Liver (tissue), 9 donors: ENCODE measurements around the gene SAMSN1. TPM values are rescaled to one million over a fixed set of nuclear protein-coding genes. Genes with fewer than 3 reads are reported as not detected.

ENCODE experiments used
- DNase-seq: peaks from one replicate; pipeline ENCODE4 v3.0.0-alpha.2; 2017; ENCODE audit warnings: low spot score
- H3K27ac ChIP-seq, 2 donors: one replicate each; pipeline ENCODE4 v1.7.0; 2013; ENCODE audit warnings: inconsistent platforms in 2 of 2, low read length in 2 of 2, control low read depth in 1 of 2, low read depth in 1 of 2, mild to moderate bottlenecking in 1 of 2
- H3K27me3 ChIP-seq, 4 donors: one replicate each; pipeline versions ENCODE4 v1.6.1 to v1.7.0; 2013; ENCODE audit warnings: low read length in 3 of 4, inconsistent platforms in 1 of 4, mild to moderate bottlenecking in 1 of 4, moderate library complexity in 1 of 4; ENCODE audit not compliant: control insufficient read depth in 4 of 4, insufficient read depth in 4 of 4
- H3K36me3 ChIP-seq, 4 donors: one replicate each; pipeline versions ENCODE4 v1.6.1 to v1.7.0; 2013; ENCODE audit warnings: low read length in 3 of 4, mild to moderate bottlenecking in 3 of 4, low read depth in 1 of 4, moderate library complexity in 1 of 4; ENCODE audit not compliant: control insufficient read depth in 4 of 4, insufficient read depth in 3 of 4
- H3K4me1 ChIP-seq, 4 donors: one replicate each; pipeline versions ENCODE4 v1.6.1 to v1.7.0; 2013; ENCODE audit warnings: low read length in 3 of 4, mild to moderate bottlenecking in 3 of 4, moderate library complexity in 1 of 4; ENCODE audit not compliant: control insufficient read depth in 4 of 4, insufficient read depth in 4 of 4
- H3K4me3 ChIP-seq, 3 donors: one replicate each; pipeline versions ENCODE4 v1.6.1 to v1.7.0; 2013; ENCODE audit warnings: low read length in 3 of 3, control low read depth in 1 of 3, low read depth in 1 of 3, mild to moderate bottlenecking in 1 of 3
- H3K9ac ChIP-seq, 2 donors: one replicate each; pipeline ENCODE4 v1.7.0; 2013; ENCODE audit warnings: low read length in 2 of 2, mild to moderate bottlenecking in 2 of 2, moderate library complexity in 2 of 2, control low read depth in 1 of 2, low read depth in 1 of 2
- H3K9me3 ChIP-seq, 4 donors: one replicate each; pipeline versions ENCODE4 v1.6.1 to v1.7.0; 2013; ENCODE audit warnings: low read length in 3 of 4; ENCODE audit not compliant: control insufficient read depth in 4 of 4
- ATF3 ChIP-seq: IDR thresholded peaks from 2 replicates; pipeline ENCODE4 v1.6.1; 2016; ENCODE audit warnings: antibody characterized with exemption
- CTCF ChIP-seq: fragments of 150-350 bp; IDR thresholded peaks from 2 replicates; pipeline ENCODE4 v1.5.1; 2017; ENCODE audit warnings: improper control_type of control experiment, low read depth, low read length; ENCODE audit not compliant: missing input control
- EGR1 ChIP-seq, 2 donors: IDR thresholded peaks; 2 replicates each; pipeline ENCODE4 v1.6.1; 2016 to 2018; ENCODE audit warnings: antibody characterized with exemption in 2 of 2, low read depth in 2 of 2
- FOXA1 ChIP-seq: IDR thresholded peaks from 2 replicates; pipeline ENCODE4 v1.6.1; 2016; ENCODE audit warnings: antibody characterized with exemption
- GABPA ChIP-seq, 2 donors: IDR thresholded peaks in 1 of 2; conservative IDR thresholded peaks in 1 of 2; 2 replicates each; pipeline ENCODE4 v1.6.1; 2016; ENCODE audit warnings: antibody characterized with exemption in 2 of 2, mild to moderate bottlenecking in 1 of 2, moderate library complexity in 1 of 2
- HNF4A ChIP-seq, 2 donors: conservative IDR thresholded peaks; 2 replicates each; pipeline ENCODE4 v1.6.1; 2016; ENCODE audit warnings: antibody characterized with exemption in 2 of 2, mild to moderate bottlenecking in 2 of 2
- HNF4G ChIP-seq: IDR thresholded peaks from 2 replicates; pipeline ENCODE4 v1.6.1; 2016; ENCODE audit warnings: antibody characterized with exemption
- JUND ChIP-seq, 2 donors: IDR thresholded peaks; 2 replicates each; pipeline ENCODE4 v1.6.1; 2016; ENCODE audit warnings: antibody characterized with exemption in 2 of 2
- MAX ChIP-seq: IDR thresholded peaks from 2 replicates; pipeline ENCODE4 v1.6.1; 2016; ENCODE audit warnings: antibody characterized with exemption
- NR2F2 ChIP-seq: IDR thresholded peaks from 2 replicates; pipeline ENCODE4 v1.6.1; 2016; ENCODE audit warnings: antibody characterized with exemption
- RAD21 ChIP-seq, 2 donors: IDR thresholded peaks; 2 replicates each; pipeline ENCODE4 v1.6.1; 2016; ENCODE audit warnings: antibody characterized with exemption in 2 of 2, mild to moderate bottlenecking in 2 of 2
- REST ChIP-seq: IDR thresholded peaks from 2 replicates; pipeline ENCODE4 v1.6.1; 2016; ENCODE audit warnings: antibody characterized with exemption, mild to moderate bottlenecking
- RXRA ChIP-seq, 2 donors: IDR thresholded peaks; 2 replicates each; pipeline ENCODE4 v1.6.1; 2017 to 2018; ENCODE audit warnings: antibody characterized with exemption in 2 of 2, mild to moderate bottlenecking in 1 of 2
- SP1 ChIP-seq: IDR thresholded peaks from 2 replicates; pipeline ENCODE4 v1.6.1; 2018; ENCODE audit warnings: antibody characterized with exemption, mild to moderate bottlenecking
- TAF1 ChIP-seq: conservative IDR thresholded peaks from 2 replicates; pipeline ENCODE4 v1.6.1; 2016; ENCODE audit warnings: antibody characterized with exemption, mild to moderate bottlenecking
- YY1 ChIP-seq: IDR thresholded peaks from 2 replicates; pipeline ENCODE4 v1.6.1; 2016; ENCODE audit warnings: antibody characterized with exemption, mild to moderate bottlenecking
- ZBTB33 ChIP-seq: IDR thresholded peaks from 2 replicates; pipeline ENCODE4 v1.6.1; 2016; ENCODE audit warnings: antibody characterized with exemption
- WGBS: extraction: QIAGEN DNeasy Blood & Tissue Kit; methylation state at CpG from one replicate; pipeline ENCODE4 v1.1.7; 2013; 5-methylcytosine and 5-hydroxymethylcytosine counted together
- polyA plus RNA-seq, 2 donors: library from polyadenylated mRNA; stranded (reverse) in 1 of 2; unstranded in 1 of 2; fragments of 200-250 nt in 1 of 2; fragments of >200 nt in 1 of 2; fragmentation: Nextera tagmentation in 1 of 2; extraction: Ambion mirVana in 1 of 2; gene quantifications; one replicate each; pipeline versions ENCODE4 v1.2.1 to v1.2.3, GENCODE V29; 2013 to 2015
- total RNA-seq, 2 donors: library from RNA; depleted of rRNA; stranded (reverse); fragments of >200 nt; gene quantifications; one replicate each; pipeline ENCODE4 v1.2.3, GENCODE V29; 2014
- donor health status: healthy.
- donor health status: healthy.
- donor health status: healthy.
- donor health status: healthy.
- donor health status: healthy.

SAMSN1 gene
- total and polyA plus RNA-seq, 4 donors: 2.2 to 9.0 (median 3.4) TPM

GRCh38 chr21:14522736-14523135 is 23.4 kb downstream of the SAMSN1 start (continued):
- TF ChIP-seq REST (no peak), YY1 (no peak), HNF4G (no peak)

GRCh38 chr21:14520535-14520934 is 25.6 kb downstream of the SAMSN1 start:
- 49% methylated on average over 7 of the region's 7 CpGs for WGBS
- Histone ChIP-seq H3K4me3 (no peak overlapping the region), H3K27me3 (no peaks in the 10 kb centered on the region), H3K9me3 (no peaks in the 10 kb centered on the region), H3K27ac (no peak overlapping the region), H3K9ac (no peak overlapping the region), H3K36me3 (no peaks in the 10 kb centered on the region), H3K4me1 (no peaks in the 10 kb centered on the region)
- DNase-seq: no peak
- TF ChIP-seq YY1 (no peak), ZBTB33 (no peak), RAD21 (IDR thresholded peaks at IDR 0.05) (no peak), HNF4G (no peak), EGR1 (IDR thresholded peaks at IDR 0.05; ENCODE audit: low read depth in 2 of 2) (no peak), ATF3 (no peak), TAF1 (no peak), CTCF (no peak), NR2F2 (no peak), JUND (IDR thresholded peaks at IDR 0.05) (no peak), FOXA1 (no peak), RXRA (IDR thresholded peaks at IDR 0.05) (no peak), GABPA (IDR thresholded peaks at IDR 0.05 in 1 of 2, conservative IDR thresholded peaks at IDR 0.05 in 1 of 2) (no peak), REST (no peak), SP1 (no peak), HNF4A (conservative IDR thresholded peaks at IDR 0.05) (no peak), MAX (no peak)
